ENCODE results near the gene CRELD1. TPM values are rescaled to one million over a fixed set of nuclear protein-coding genes. Genes with fewer than 3 reads are reported as not detected.
A peak's percentile ranks its signal among the peaks of the same experiment; 100 is the strongest.

CRELD1 gene
- total and polyA plus RNA-seq, 9 of the 15 experiments (the other 6 are each of a cell fraction or from before 2014, with no cell fraction given): 3.3 to 25.8 (median 16.5) TPM

GRCh38 chr3:9891072-9891622, 42.5 kb upstream of the CRELD1 start (continued):
- 0 out of 2 replicates have a peak, but pooled peaks have one; percentile 89 for TF ChIP-seq ZBTB49 (CRISPR knock-in tag; IDR thresholded peaks at IDR 0.05; ENCODE audit: borderline replicate concordance)
- no peak for TF ChIP-seq SAFB2 (IDR thresholded peaks at IDR 0.05; ENCODE audit: borderline replicate concordance, low read depth, low read length, severe bottlenecking)
- TF ChIP-seq POLR3G (IDR thresholded peaks at IDR 0.05; ENCODE audit: extremely low read depth, insufficient read length, insufficient replicate concordance): no peak
- no peak for TF ChIP-seq L3MBTL2 (IDR thresholded peaks at IDR 0.05)
- no peak for TF ChIP-seq KLF13 (tag; IDR thresholded peaks at IDR 0.05; ENCODE audit: borderline replicate concordance, low read depth)
- no peak for TF ChIP-seq ETV5 (CRISPR knock-in tag; IDR thresholded peaks at IDR 0.05; ENCODE audit: low read depth)
- no peak for TF ChIP-seq ZNF174 (CRISPR knock-in tag; IDR thresholded peaks at IDR 0.05)
- no peak for TF ChIP-seq MCM3 (IDR thresholded peaks at IDR 0.05)
- 0 out of 2 replicates have a peak, but pooled peaks have one; percentile 3 for TF ChIP-seq ZHX1 (conservative IDR thresholded peaks at IDR 0.05; ENCODE audit: low read length)
- TF ChIP-seq ZMIZ1 (IDR thresholded peaks at IDR 0.05; ENCODE audit: low read depth in 2 of 2, low read length in 2 of 2): no peak
- 0 out of 2 replicates have a peak, but pooled peaks have one; percentile 5 for TF ChIP-seq THRAP3 (IDR thresholded peaks at IDR 0.05; ENCODE audit: borderline replicate concordance)
- TF ChIP-seq CHAMP1 (IDR thresholded peaks at IDR 0.05): no peak
- TF ChIP-seq ZNF232 (CRISPR knock-in tag; IDR thresholded peaks at IDR 0.05): peak; percentile 60; the same call in 1 of the 2 replicates
- peak; percentile 84 for TF ChIP-seq ZNF316 (IDR thresholded peaks at IDR 0.05)
- TF ChIP-seq GMEB1 (CRISPR knock-in tag; IDR thresholded peaks at IDR 0.05): no peak
